T-helper 17 cell (primary cell): ENCODE results near the gene SSH2. TPM values are rescaled to one million over a fixed set of nuclear protein-coding genes. Genes with fewer than 3 reads are reported as not detected.

ENCODE experiments used
- ATAC-seq: fragments of 150-1000 bp; cut with Tn5 transposase; 2 replicates; pipeline ENCODE4 v1.10.0; 2021; ENCODE audit warnings: mild to moderate bottlenecking, moderate library complexity
- DNase-seq, 3 donors: peaks; one replicate each; pipeline versions ENCODE4 v3.0.0 to v3.0.0-alpha.2; 2020 to 2021
- H3K9me3 ChIP-seq: one replicate; pipeline ENCODE4 v1.7.0; 2013; ENCODE audit warnings: low read length, mild to moderate bottlenecking; ENCODE audit not compliant: control insufficient read depth, poor library complexity, severe bottlenecking
- H3K27ac Mint-ChIP-seq: one replicate; pipeline ENCODE4 v1.8.0; 2022; ENCODE audit warnings: mild to moderate bottlenecking, moderate library complexity, mixed read lengths
- H3K27me3 Mint-ChIP-seq: one replicate; pipeline ENCODE4 v1.8.0; 2022; ENCODE audit warnings: mixed read lengths
- H3K36me3 Mint-ChIP-seq: one replicate; pipeline ENCODE4 v1.8.0; 2022; ENCODE audit warnings: low read depth, mixed read lengths
- H3K4me1 Mint-ChIP-seq: one replicate; pipeline ENCODE4 v1.8.0; 2022; ENCODE audit warnings: mild to moderate bottlenecking, mixed read lengths
- H3K4me3 Mint-ChIP-seq: one replicate; pipeline ENCODE4 v1.8.0; 2022; ENCODE audit warnings: mild to moderate bottlenecking, moderate library complexity, mixed read lengths
- total RNA-seq, 4 donors: library from RNA in 2 of 4; stranded (reverse) in 2 of 4; gene quantifications; one replicate each; pipeline ENCODE4 v1.2.3 and lab custom pipeline; 2022 to 2026

SSH2 gene
- total RNA-seq, 2 donors from 2014 or later: 72.2 to 72.7 TPM

- H3K9me3 ChIP-seq: no peaks in the 10 kb centered on the region
- no peaks in the 10 kb centered on the region for H3K36me3 Mint-ChIP-seq
- no peaks in the 10 kb centered on the region for H3K27me3 Mint-ChIP-seq
- no peak overlapping the region for H3K4me3 Mint-ChIP-seq
- no peak for ATAC-seq
- no peak overlapping the region for H3K27ac Mint-ChIP-seq
- DNase-seq: no peak
- H3K4me1 Mint-ChIP-seq: peaks cover 11% of the 10 kb centered on the region
Observed at GRCh38 chr17:29610395-29610794, 319.6 kb downstream of the SSH2 start.

GRCh38 chr17:29608986-29609385 lies 321.0 kb downstream of the SSH2 start:
- H3K36me3 Mint-ChIP-seq: no peaks in the 10 kb centered on the region
- H3K9me3 ChIP-seq: no peaks in the 10 kb centered on the region
- ATAC-seq: no peak
- H3K4me1 Mint-ChIP-seq: peaks cover 3% of the 10 kb centered on the region
- H3K27ac Mint-ChIP-seq: no peak overlapping the region
- H3K4me3 Mint-ChIP-seq: no peak overlapping the region
- DNase-seq: no peak
- no peaks in the 10 kb centered on the region for H3K27me3 Mint-ChIP-seq

- H3K9me3 ChIP-seq: no peaks in the 10 kb centered on the region
- no peak overlapping the region for H3K4me3 Mint-ChIP-seq
- no peaks in the 10 kb centered on the region for H3K27me3 Mint-ChIP-seq
- no peak for ATAC-seq
- no peaks in the 10 kb centered on the region for H3K36me3 Mint-ChIP-seq
- no peak overlapping the region for H3K27ac Mint-ChIP-seq
- H3K4me1 Mint-ChIP-seq: no peaks in the 10 kb centered on the region
- DNase-seq: no peak
Observed at GRCh38 chr17:29607557-29608195, 322.4 kb downstream of the SSH2 start.

- no peak overlapping the region for H3K4me3 Mint-ChIP-seq
- no peaks in the 10 kb centered on the region for H3K4me1 Mint-ChIP-seq
- no peaks in the 10 kb centered on the region for H3K36me3 Mint-ChIP-seq
- DNase-seq (no peak), ATAC-seq (no peak)
- H3K9me3 ChIP-seq: no peaks in the 10 kb centered on the region
- no peak overlapping the region for H3K27ac Mint-ChIP-seq
- H3K27me3 Mint-ChIP-seq: no peaks in the 10 kb centered on the region
Observed at GRCh38 chr17:29603109-29603674, 326.8 kb downstream of the SSH2 start.

- DNase-seq (no peak), ATAC-seq (no peak)
- no peaks in the 10 kb centered on the region for H3K27me3 Mint-ChIP-seq
- H3K4me3 Mint-ChIP-seq: no peak overlapping the region
- no peak overlapping the region for H3K27ac Mint-ChIP-seq
- peaks cover 4% of the 10 kb centered on the region for H3K4me1 Mint-ChIP-seq
- no peaks in the 10 kb centered on the region for H3K9me3 ChIP-seq
- no peaks in the 10 kb centered on the region for H3K36me3 Mint-ChIP-seq
Observed at GRCh38 chr17:29597361-29598172, 332.5 kb downstream of the SSH2 start.

- ATAC-seq (no peak), DNase-seq (no peak)
- Mint-ChIP-seq H3K4me1 (peaks cover 9% of the 10 kb centered on the region), H3K36me3 (no peaks in the 10 kb centered on the region), H3K4me3 (no peak overlapping the region), H3K27ac (no peak overlapping the region), H3K27me3 (no peaks in the 10 kb centered on the region)
- no peaks in the 10 kb centered on the region for H3K9me3 ChIP-seq
Observed at GRCh38 chr17:29596811-29597210, 333.2 kb downstream of the SSH2 start.

- ATAC-seq (no peak), DNase-seq (no peak)
- H3K4me1 Mint-ChIP-seq: peaks cover 16% of the 10 kb centered on the region
- no peaks in the 10 kb centered on the region for H3K36me3 Mint-ChIP-seq
- H3K4me3 Mint-ChIP-seq: no peak overlapping the region
- H3K9me3 ChIP-seq: no peaks in the 10 kb centered on the region
- no peaks in the 10 kb centered on the region for H3K27me3 Mint-ChIP-seq
- H3K27ac Mint-ChIP-seq: no peak overlapping the region
Observed at GRCh38 chr17:29595943-29596774, 333.9 kb downstream of the SSH2 start.

GRCh38 chr17:29595107-29595942 lies 334.7 kb downstream of the SSH2 start:
- no peaks in the 10 kb centered on the region for H3K27me3 Mint-ChIP-seq
- DNase-seq: no peak
- ATAC-seq: no peak
- H3K36me3 Mint-ChIP-seq: no peaks in the 10 kb centered on the region
- no peak overlapping the region for H3K27ac Mint-ChIP-seq
- H3K4me1 Mint-ChIP-seq: peaks cover 19% of the 10 kb centered on the region
- H3K4me3 Mint-ChIP-seq: peak overlapping the region; percentile 75
- H3K9me3 ChIP-seq: no peaks in the 10 kb centered on the region

GRCh38 chr17:29594519-29595090 lies 335.4 kb downstream of the SSH2 start:
- H3K27me3 Mint-ChIP-seq: no peaks in the 10 kb centered on the region
- DNase-seq (no peak), ATAC-seq (no peak)
- peak overlapping the region; percentile 75 for H3K4me3 Mint-ChIP-seq
- peaks cover 21% of the 10 kb centered on the region for H3K4me1 Mint-ChIP-seq
- H3K9me3 ChIP-seq: no peaks in the 10 kb centered on the region
- no peaks in the 10 kb centered on the region for H3K36me3 Mint-ChIP-seq
- no peak overlapping the region for H3K27ac Mint-ChIP-seq

GRCh38 chr17:29593591-29594518 lies 336.2 kb downstream of the SSH2 start:
- Mint-ChIP-seq H3K4me1 (peaks cover 21% of the 10 kb centered on the region), H3K27ac (no peak overlapping the region), H3K4me3 (peak overlapping the region; percentile 75), H3K27me3 (no peaks in the 10 kb centered on the region), H3K36me3 (no peaks in the 10 kb centered on the region)
- H3K9me3 ChIP-seq: no peaks in the 10 kb centered on the region
- ATAC-seq (no peak), DNase-seq (peak in 1 of 3 donors; percentile 13)

GRCh38 chr17:29592850-29593551 lies 337.0 kb downstream of the SSH2 start, which contains the start of gene ANKRD13B:
Gene ANKRD13B (plus strand): TSS chr17:29593132. CDS start chr17:29593622, 490 bp downstream.
- no peaks in the 10 kb centered on the region for H3K9me3 ChIP-seq
- peaks cover 28% of the 10 kb centered on the region for H3K4me1 Mint-ChIP-seq
- no peak within 1 kb of the TSS for H3K27ac Mint-ChIP-seq
- no peaks in the 10 kb centered on the region for H3K36me3 Mint-ChIP-seq
- ATAC-seq: peak; percentile 11
- DNase-seq: no peak
- H3K4me3 Mint-ChIP-seq: peak within 1 kb of the TSS; percentile 89
- H3K27me3 Mint-ChIP-seq: no peaks in the 10 kb centered on the region
